Heart left ventricle (tissue), 13 donors: ENCODE data around the gene POU6F2.

Experiments
- POLR2A ChIP-seq, 2 donors: fragments of 450-650 bp; IDR thresholded peaks; one replicate each; pipeline ENCODE4 v1.6.1; 2017; ENCODE audit warnings: antibody characterized with exemption in 2 of 2, mild to moderate bottlenecking in 2 of 2, moderate library complexity in 2 of 2
- TF ChIP-seq, protein P1 (sequence below), 12 donors: fragments of 200-600 bp; sonication (generic) in 4 of 12; IDR thresholded peaks; one replicate each; pipeline versions ENCODE4 v1.5.0 to v1.8.0; 2018 to 2022; ENCODE audit warnings: antibody characterized with exemption in 12 of 12, mild to moderate bottlenecking in 5 of 12
- donor health status: ischemic (EF 13 %, LVEDD 7.1; RV severe dilation, severe dysfunction).
- donor health status: DM: no; HTN: yes; CAD: no.
- donor health status: DM: no; HTN: no; CAD: no.
- donor health status: ischemic (EF 25% LVEDD 6.9; RV normal size, moderate dysfunction).
- donor health status: ischemic (EF 25% LVEDD 5.7; RV mildly dilated, moderate dysfunction).
- donor health status: ischemic (EF 35%, LVEDD 5.7; RV mildly dilated, moderate dysfunction).
- donor health status: nonischemic (EF 11% LVEDD 7.7; RV severe dilation, severe dysfunction).
- donor health status: DM: yes; HTN: yes; CAD: no.
- donor health status: PGD.
- donor health status: ischemic (EF 29% LVEDD 5.4; RV normal size, mild dysfunction).
- donor health status: nonischemic (EF 23%, LVEDD 6.1; RV moderate dilation, normal function).

DNA sequence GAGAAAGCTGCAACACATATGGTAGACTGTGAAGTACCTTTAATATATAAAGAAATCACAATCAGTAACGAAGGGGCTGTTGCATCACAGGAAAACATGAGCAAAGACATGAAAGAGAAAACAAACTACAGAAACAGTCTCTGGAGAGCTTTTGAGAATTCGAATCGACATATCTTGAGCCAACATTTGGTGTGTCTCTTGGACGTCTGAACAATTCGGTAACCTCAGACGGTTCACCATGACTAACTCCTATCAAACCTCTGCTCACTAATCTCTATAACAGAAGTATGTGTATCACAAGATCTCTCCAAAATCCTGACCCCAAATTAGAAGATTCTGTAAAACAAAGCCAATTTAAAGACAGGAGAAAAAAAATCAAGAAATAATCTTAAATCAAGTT, 326.5 kb downstream of the POU6F2 start:
- TF ChIP-seq, protein P1, sequence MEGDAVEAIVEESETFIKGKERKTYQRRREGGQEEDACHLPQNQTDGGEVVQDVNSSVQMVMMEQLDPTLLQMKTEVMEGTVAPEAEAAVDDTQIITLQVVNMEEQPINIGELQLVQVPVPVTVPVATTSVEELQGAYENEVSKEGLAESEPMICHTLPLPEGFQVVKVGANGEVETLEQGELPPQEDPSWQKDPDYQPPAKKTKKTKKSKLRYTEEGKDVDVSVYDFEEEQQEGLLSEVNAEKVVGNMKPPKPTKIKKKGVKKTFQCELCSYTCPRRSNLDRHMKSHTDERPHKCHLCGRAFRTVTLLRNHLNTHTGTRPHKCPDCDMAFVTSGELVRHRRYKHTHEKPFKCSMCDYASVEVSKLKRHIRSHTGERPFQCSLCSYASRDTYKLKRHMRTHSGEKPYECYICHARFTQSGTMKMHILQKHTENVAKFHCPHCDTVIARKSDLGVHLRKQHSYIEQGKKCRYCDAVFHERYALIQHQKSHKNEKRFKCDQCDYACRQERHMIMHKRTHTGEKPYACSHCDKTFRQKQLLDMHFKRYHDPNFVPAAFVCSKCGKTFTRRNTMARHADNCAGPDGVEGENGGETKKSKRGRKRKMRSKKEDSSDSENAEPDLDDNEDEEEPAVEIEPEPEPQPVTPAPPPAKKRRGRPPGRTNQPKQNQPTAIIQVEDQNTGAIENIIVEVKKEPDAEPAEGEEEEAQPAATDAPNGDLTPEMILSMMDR (IDR thresholded peaks at IDR 0.05) = no peak
- no peak for TF ChIP-seq POLR2A (IDR thresholded peaks at IDR 0.05)
